Activated CD4-positive, CD25-positive, alpha-beta regulatory T cell treated with anti-CD3 and anti-CD28 coated beads, Interleukin-2, amount 50 U/mL, for 72 hours (primary cell): ENCODE results near the gene METTL13.
A peak's percentile ranks its signal among the peaks of the same experiment; 100 is the strongest.

Experiments
- DNase-seq: peaks from one replicate; pipeline ENCODE4 v3.0.0; 2021

Gene METTL13

GRCh38 chr1:171781176-171781875 lies at the start of gene METTL13:
TSS of gene METTL13 (plus strand) at chr1:171781660. CDS start at chr1:171781968, 308 bp downstream.
- peak; percentile 97 for DNase-seq

GRCh38 chr1:171736196-171736595 lies 45.3 kb upstream of the METTL13 start:
- DNase-seq = no peak

GRCh38 chr1:171738911-171739310 lies 42.5 kb upstream of the METTL13 start:
- DNase-seq = no peak

GRCh38 chr1:171739656-171740055 lies 41.8 kb upstream of the METTL13 start:
- no peak for DNase-seq

- DNase-seq = no peak
These were observed 41.0 kb upstream of the METTL13 start for GRCh38 chr1:171740356-171740863.

- DNase-seq = peak; percentile 40
These were observed 40.2 kb upstream of the METTL13 start for GRCh38 chr1:171740987-171741871.

- DNase-seq = peak; percentile 85
These were observed 39.4 kb upstream of the METTL13 start, which contains the start of gene VAMP4 for GRCh38 chr1:171741872-171742576. TSS of gene VAMP4 (minus strand) at chr1:171742065. CDS start at chr1:171738414, 3,651 bp downstream.

GRCh38 chr1:171742577-171742922 lies 38.9 kb upstream of the METTL13 start:
- DNase-seq = peak; percentile 38

GRCh38 chr1:171743081-171743870 lies 38.2 kb upstream of the METTL13 start:
- no peak for DNase-seq

- DNase-seq = no peak
These were observed 36.5 kb upstream of the METTL13 start for GRCh38 chr1:171744986-171745385.

- DNase-seq = no peak
These were observed 32.8 kb upstream of the METTL13 start for GRCh38 chr1:171748651-171749050.

GRCh38 chr1:171751221-171751620 lies 30.2 kb upstream of the METTL13 start:
- DNase-seq = no peak

- no peak for DNase-seq
These were observed 28.3 kb upstream of the METTL13 start for GRCh38 chr1:171753182-171753581.

GRCh38 chr1:171753685-171754352 lies 27.6 kb upstream of the METTL13 start:
- DNase-seq = no peak

- no peak for DNase-seq
These were observed 27.1 kb upstream of the METTL13 start for GRCh38 chr1:171754353-171754705.

- no peak for DNase-seq
These were observed 26.5 kb upstream of the METTL13 start for GRCh38 chr1:171754971-171755370.

GRCh38 chr1:171756856-171757255 lies 24.6 kb upstream of the METTL13 start:
- DNase-seq = no peak

GRCh38 chr1:171758011-171758410 lies 23.4 kb upstream of the METTL13 start:
- no peak for DNase-seq

- no peak for DNase-seq
These were observed 19.3 kb upstream of the METTL13 start for GRCh38 chr1:171762143-171762563.

- no peak for DNase-seq
These were observed 17.7 kb upstream of the METTL13 start for GRCh38 chr1:171763764-171764163.

- DNase-seq = no peak
These were observed 12.3 kb upstream of the METTL13 start for GRCh38 chr1:171769171-171769570.

- no peak for DNase-seq
These were observed 11.7 kb upstream of the METTL13 start for GRCh38 chr1:171769754-171770153.
